ENCODE measurements around the gene RNF8.

Gene RNF8

GRCh38 chr6:37362101-37362828 lies 8.5 kb downstream of the RNF8 start:
- DNase-seq: peak; percentile 86

- no peak for DNase-seq
Measured at GRCh38 chr6:37365791-37366190, 12.0 kb downstream of the RNF8 start.

- peak; percentile 35 for DNase-seq
Measured at GRCh38 chr6:37366910-37367309, 13.1 kb downstream of the RNF8 start.

GRCh38 chr6:37368961-37369320 lies 15.2 kb downstream of the RNF8 start:
- no peak for DNase-seq

GRCh38 chr6:37369321-37370201 lies 15.8 kb downstream of the RNF8 start:
- DNase-seq: no peak

GRCh38 chr6:37371154-37372083 lies 17.6 kb downstream of the RNF8 start:
- DNase-seq: peak; percentile 91

GRCh38 chr6:37372116-37372515 lies 18.3 kb downstream of the RNF8 start:
- DNase-seq: no peak

GRCh38 chr6:37373822-37374471 lies 20.2 kb downstream of the RNF8 start:
- no peak for DNase-seq

GRCh38 chr6:37375376-37375775 lies 21.6 kb downstream of the RNF8 start:
- no peak for DNase-seq

GRCh38 chr6:37376078-37376743 lies 22.4 kb downstream of the RNF8 start:
- DNase-seq: no peak

GRCh38 chr6:37381579-37381978 lies 27.8 kb downstream of the RNF8 start:
- peak; percentile 58 for DNase-seq

GRCh38 chr6:37382994-37383765 lies 29.4 kb downstream of the RNF8 start:
- DNase-seq: no peak

GRCh38 chr6:37388578-37388977 lies 34.8 kb downstream of the RNF8 start:
- no peak for DNase-seq

- DNase-seq: no peak
Measured at GRCh38 chr6:37389857-37390256, 36.1 kb downstream of the RNF8 start.

- no peak for DNase-seq
Measured at GRCh38 chr6:37391120-37391519, 37.3 kb downstream of the RNF8 start.

GRCh38 chr6:37392821-37393220 lies 39.0 kb downstream of the RNF8 start:
- DNase-seq: no peak

GRCh38 chr6:37393381-37393929 lies 39.7 kb downstream of the RNF8 start:
- no peak for DNase-seq

GRCh38 chr6:37396571-37397180 lies 42.9 kb downstream of the RNF8 start:
- DNase-seq: no peak

- DNase-seq: no peak
Measured at GRCh38 chr6:37399131-37399530, 45.3 kb downstream of the RNF8 start.

- no peak for DNase-seq
Measured at GRCh38 chr6:37399795-37400490, 46.2 kb downstream of the RNF8 start.
